ENCODE results near the gene SLC24A1.

SLC24A1 gene

DNA sequence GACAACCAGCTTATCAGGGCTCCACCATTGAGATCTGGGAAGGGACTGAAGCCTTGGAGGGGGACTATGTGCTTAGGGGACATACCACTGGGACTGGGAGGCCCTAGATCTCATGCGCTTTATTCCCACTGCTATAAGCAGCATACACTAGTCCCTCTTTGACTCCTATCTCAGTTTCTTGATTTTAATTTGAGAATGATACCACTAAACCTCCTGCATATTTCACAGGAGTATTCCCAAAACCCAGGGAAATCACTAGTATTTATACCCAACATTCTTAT, 29.2 kb downstream of the SLC24A1 start:
- WGBS: 100% methylated on average over 1 of the region's 1 CpG
- Histone ChIP-seq H2AK5ac (ENCODE audit: low read length, severe bottlenecking) (no peak overlapping the region), H3K4me2 (ENCODE audit: low read length, poor library complexity, severe bottlenecking) (no peak overlapping the region), H3K4me3 (ENCODE audit: insufficient read depth in 1 of 2, low read depth in 1 of 2, low read length in 2 of 2) (no peak overlapping the region), H2BK12ac (ENCODE audit: low read length in 2 of 2) (no peak overlapping the region), H3K9ac (ENCODE audit: low read length) (no peak overlapping the region), H3K9me3 (ENCODE audit: control insufficient read depth, low read length) (no peaks in the 10 kb centered on the region), H2BK5ac (ENCODE audit: low read depth, low read length, poor library complexity, severe bottlenecking) (no peak overlapping the region), H4K91ac (ENCODE audit: low read length) (no peak overlapping the region), H2BK15ac (ENCODE audit: low read depth, poor library complexity, severe bottlenecking) (no peak overlapping the region), H3K79me1 (replicated peaks; ENCODE audit: low read length, poor library complexity, severe bottlenecking) (no peaks in the 10 kb centered on the region), H3K14ac (ENCODE audit: low read length in 2 of 2) (no peak overlapping the region), H3K27me3 (ENCODE audit: control insufficient read depth in 1 of 2, insufficient read depth in 1 of 2, low read length in 2 of 2) (no peaks in the 10 kb centered on the region), H3K4me1 (ENCODE audit: control insufficient read depth, insufficient read depth, low read depth, low read length) (peaks cover 6% of the 10 kb centered on the region), H2AFZ (ENCODE audit: low read depth, low read length) (no peak overlapping the region), H3K18ac (ENCODE audit: low read depth in 1 of 2, low read length in 2 of 2) (no peak overlapping the region), H4K8ac (ENCODE audit: low read length) (no peak overlapping the region), H3K27ac (ENCODE audit: low read length, poor library complexity, severe bottlenecking) (no peak overlapping the region), H3K23ac (ENCODE audit: low read length in 2 of 2) (no peak overlapping the region), H3K4ac (ENCODE audit: low read depth in 1 of 2, low read length in 2 of 2) (no peak overlapping the region), H2BK120ac (ENCODE audit: low read depth, low read length) (no peak overlapping the region), H3K36me3 (ENCODE audit: control insufficient read depth in 1 of 2, insufficient read depth in 2 of 2, low read depth in 1 of 2, low read length in 2 of 2) (peaks cover 14 to 28% of the 10 kb centered on the region in 2 experiments)
- no peak for DNase-seq

DNA sequence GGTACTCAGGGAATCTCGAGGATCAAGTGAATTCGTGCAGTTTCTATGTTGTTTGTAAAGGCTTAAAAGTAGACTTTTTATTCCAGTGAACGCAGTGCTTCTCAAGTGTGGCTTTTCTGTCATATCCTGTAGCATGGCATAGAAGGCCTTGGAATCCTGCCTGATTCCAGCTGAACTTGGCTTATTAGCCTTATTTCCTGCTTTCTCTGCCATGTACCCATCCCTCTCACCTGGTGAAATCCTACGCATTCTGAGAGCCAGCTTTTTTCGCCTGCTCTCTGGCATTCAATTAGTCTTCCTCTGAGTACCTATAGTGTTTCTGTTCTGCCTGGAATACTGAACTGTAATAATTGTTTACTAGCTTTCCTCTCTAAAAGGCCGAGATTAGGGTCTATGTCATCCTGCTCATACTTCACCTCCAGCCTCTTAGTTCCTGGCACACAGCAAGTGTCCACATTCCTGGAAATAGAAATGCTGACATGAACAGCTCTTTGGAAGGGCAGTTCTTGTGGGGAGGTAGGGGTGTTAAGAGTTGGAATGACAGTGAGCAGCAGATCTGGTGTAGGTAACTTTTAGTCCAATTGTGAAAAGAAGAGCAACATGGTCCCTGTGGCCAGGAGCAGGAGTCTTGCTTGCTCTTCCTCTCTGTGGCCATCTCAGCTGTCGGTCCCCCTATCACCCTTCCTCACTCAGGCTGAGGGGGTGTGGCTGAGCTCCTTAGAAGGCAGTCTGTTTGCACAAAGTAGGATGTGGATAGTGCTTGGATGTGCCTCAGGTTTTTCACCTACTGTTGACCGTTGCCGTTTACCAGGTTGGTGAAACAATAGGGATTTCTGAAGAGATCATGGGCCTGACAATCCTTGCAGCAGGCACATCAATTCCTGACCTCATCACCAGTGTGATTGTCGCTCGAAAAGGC, 30.4 kb downstream of the SLC24A1 start:
- no peak overlapping the region for H3K4me2 ChIP-seq (ENCODE audit: low read length, poor library complexity, severe bottlenecking)
- H3K23ac ChIP-seq (ENCODE audit: low read length in 2 of 2): no peak overlapping the region
- H2BK12ac ChIP-seq (ENCODE audit: low read length in 2 of 2): no peak overlapping the region
- no peak overlapping the region for H2BK120ac ChIP-seq (ENCODE audit: low read depth, low read length)
- no peak overlapping the region for H3K9ac ChIP-seq (ENCODE audit: low read length)
- no peak overlapping the region for H3K14ac ChIP-seq (ENCODE audit: low read length in 2 of 2)
- no peak overlapping the region for H3K4ac ChIP-seq (ENCODE audit: low read depth in 1 of 2, low read length in 2 of 2)
- H3K36me3 ChIP-seq (ENCODE audit: control insufficient read depth in 1 of 2, insufficient read depth in 2 of 2, low read depth in 1 of 2, low read length in 2 of 2): peaks cover 15 to 29% of the 10 kb centered on the region in 2 experiments
- H4K8ac ChIP-seq (ENCODE audit: low read length): no peak overlapping the region
- H2BK5ac ChIP-seq (ENCODE audit: low read depth, low read length, poor library complexity, severe bottlenecking): no peak overlapping the region
- H3K4me3 ChIP-seq (ENCODE audit: insufficient read depth in 1 of 2, low read depth in 1 of 2, low read length in 2 of 2): no peak overlapping the region
- H2BK15ac ChIP-seq (ENCODE audit: low read depth, poor library complexity, severe bottlenecking): no peak overlapping the region
- DNase-seq: no peak
- H2AFZ ChIP-seq (ENCODE audit: low read depth, low read length): no peak overlapping the region
- WGBS: 87% methylated on average over 8 of the region's 11 CpGs
- H3K9me3 ChIP-seq (ENCODE audit: control insufficient read depth, low read length): no peaks in the 10 kb centered on the region
- no peak overlapping the region for H3K27ac ChIP-seq (ENCODE audit: low read length, poor library complexity, severe bottlenecking)
- H3K18ac ChIP-seq (ENCODE audit: low read depth in 1 of 2, low read length in 2 of 2): no peak overlapping the region
- H3K4me1 ChIP-seq (ENCODE audit: control insufficient read depth, insufficient read depth, low read depth, low read length): peaks cover 4% of the 10 kb centered on the region
- no peak overlapping the region for H2AK5ac ChIP-seq (ENCODE audit: low read length, severe bottlenecking)
- H3K79me1 ChIP-seq (replicated peaks; ENCODE audit: low read length, poor library complexity, severe bottlenecking): no peaks in the 10 kb centered on the region
- H3K27me3 ChIP-seq (ENCODE audit: control insufficient read depth in 1 of 2, insufficient read depth in 1 of 2, low read length in 2 of 2): no peaks in the 10 kb centered on the region
- no peak overlapping the region for H4K91ac ChIP-seq (ENCODE audit: low read length)

DNA sequence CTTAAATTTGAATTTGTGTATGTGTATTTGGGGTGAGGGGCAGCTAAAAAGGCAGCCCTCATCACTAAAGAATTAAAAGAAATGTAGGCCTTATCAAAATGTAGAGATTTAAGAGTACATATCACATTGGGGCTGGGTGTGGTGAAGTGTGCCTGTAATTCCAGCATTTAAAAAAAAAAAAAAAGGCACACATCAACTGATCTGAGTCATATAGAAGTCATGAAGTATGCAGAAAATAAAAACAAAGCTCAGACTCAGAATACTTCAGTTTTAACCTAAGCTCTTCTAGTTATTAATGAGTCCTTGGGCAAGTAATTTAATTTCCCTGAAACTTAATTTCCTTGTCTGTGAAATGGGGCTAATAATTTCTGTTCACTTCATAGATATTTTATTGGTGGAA, 31.6 kb downstream of the SLC24A1 start:
- Histone ChIP-seq H3K4ac (ENCODE audit: low read depth in 1 of 2, low read length in 2 of 2) (no peak overlapping the region), H2BK12ac (ENCODE audit: low read length in 2 of 2) (no peak overlapping the region), H2AFZ (ENCODE audit: low read depth, low read length) (no peak overlapping the region), H3K23ac (ENCODE audit: low read length in 2 of 2) (no peak overlapping the region), H3K27me3 (ENCODE audit: control insufficient read depth in 1 of 2, insufficient read depth in 1 of 2, low read length in 2 of 2) (no peaks in the 10 kb centered on the region), H3K4me1 (ENCODE audit: control insufficient read depth, insufficient read depth, low read depth, low read length) (peaks cover 4% of the 10 kb centered on the region), H3K4me2 (ENCODE audit: low read length, poor library complexity, severe bottlenecking) (no peak overlapping the region), H3K9ac (ENCODE audit: low read length) (peak overlapping the region; percentile 37), H3K9me3 (ENCODE audit: control insufficient read depth, low read length) (no peaks in the 10 kb centered on the region), H2BK15ac (ENCODE audit: low read depth, poor library complexity, severe bottlenecking) (no peak overlapping the region), H2BK5ac (ENCODE audit: low read depth, low read length, poor library complexity, severe bottlenecking) (no peak overlapping the region), H3K4me3 (ENCODE audit: insufficient read depth in 1 of 2, low read depth in 1 of 2, low read length in 2 of 2) (no peak overlapping the region), H3K27ac (ENCODE audit: low read length, poor library complexity, severe bottlenecking) (no peak overlapping the region), H2AK5ac (ENCODE audit: low read length, severe bottlenecking) (no peak overlapping the region), H4K8ac (ENCODE audit: low read length) (no peak overlapping the region), H3K36me3 (ENCODE audit: control insufficient read depth in 1 of 2, insufficient read depth in 2 of 2, low read depth in 1 of 2, low read length in 2 of 2) (peaks cover 17 to 33% of the 10 kb centered on the region in 2 experiments), H3K18ac (ENCODE audit: low read depth in 1 of 2, low read length in 2 of 2) (no peak overlapping the region), H3K79me1 (replicated peaks; ENCODE audit: low read length, poor library complexity, severe bottlenecking) (no peaks in the 10 kb centered on the region), H4K91ac (ENCODE audit: low read length) (no peak overlapping the region), H3K14ac (ENCODE audit: low read length in 2 of 2) (no peak overlapping the region), H2BK120ac (ENCODE audit: low read depth, low read length) (no peak overlapping the region)
- DNase-seq: peak; percentile 42

DNA sequence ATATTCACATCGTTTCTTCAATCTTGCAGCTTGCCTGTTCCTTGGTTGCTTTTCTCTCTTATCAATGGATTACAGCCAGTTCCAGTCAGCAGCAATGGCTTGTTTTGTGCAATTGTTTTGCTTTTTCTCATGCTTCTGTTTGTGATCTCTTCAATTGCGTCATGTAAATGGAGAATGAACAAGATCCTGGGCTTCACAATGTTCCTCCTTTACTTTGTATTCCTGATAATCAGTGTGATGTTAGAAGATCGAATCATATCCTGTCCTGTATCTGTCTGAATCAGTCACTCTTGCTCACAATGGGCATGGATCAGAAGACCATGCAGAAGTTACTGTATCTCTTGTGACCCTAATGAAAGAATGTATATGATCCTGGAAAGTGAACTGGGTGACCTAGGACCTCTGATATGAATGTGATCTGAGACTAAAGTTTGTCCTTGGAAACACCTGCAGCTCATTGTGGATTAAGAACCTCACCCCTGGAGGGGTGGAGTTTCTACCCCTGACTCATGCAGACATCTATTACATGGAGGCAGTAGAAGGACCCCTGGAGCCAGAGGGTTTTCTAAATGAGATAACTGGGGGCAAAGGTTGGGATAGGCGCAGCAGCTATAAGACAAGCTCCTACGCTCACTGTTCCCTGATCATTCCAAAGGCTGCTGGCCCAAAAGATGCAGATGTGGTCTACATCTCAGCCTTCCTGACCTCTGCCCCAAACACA, 32.2 kb downstream of the SLC24A1 start:
- H3K36me3 ChIP-seq (ENCODE audit: control insufficient read depth in 1 of 2, insufficient read depth in 2 of 2, low read depth in 1 of 2, low read length in 2 of 2): peaks cover 17 to 34% of the 10 kb centered on the region in 2 experiments
- no peak overlapping the region for H3K4me2 ChIP-seq (ENCODE audit: low read length, poor library complexity, severe bottlenecking)
- H3K18ac ChIP-seq (ENCODE audit: low read depth in 1 of 2, low read length in 2 of 2): no peak overlapping the region
- H2AFZ ChIP-seq (ENCODE audit: low read depth, low read length): no peak overlapping the region
- no peak overlapping the region for H3K23ac ChIP-seq (ENCODE audit: low read length in 2 of 2)
- no peak overlapping the region for H2BK12ac ChIP-seq (ENCODE audit: low read length in 2 of 2)
- H3K9me3 ChIP-seq (ENCODE audit: control insufficient read depth, low read length): no peaks in the 10 kb centered on the region
- H4K8ac ChIP-seq (ENCODE audit: low read length): no peak overlapping the region
- H3K4me3 ChIP-seq (ENCODE audit: insufficient read depth in 1 of 2, low read depth in 1 of 2, low read length in 2 of 2): no peak overlapping the region
- no peak overlapping the region for H2BK5ac ChIP-seq (ENCODE audit: low read depth, low read length, poor library complexity, severe bottlenecking)
- H2AK5ac ChIP-seq (ENCODE audit: low read length, severe bottlenecking): no peak overlapping the region
- H3K4me1 ChIP-seq (ENCODE audit: control insufficient read depth, insufficient read depth, low read depth, low read length): peaks cover 4% of the 10 kb centered on the region
- no peak overlapping the region for H2BK120ac ChIP-seq (ENCODE audit: low read depth, low read length)
- H4K91ac ChIP-seq (ENCODE audit: low read length): no peak overlapping the region
- H3K4ac ChIP-seq (ENCODE audit: low read depth in 1 of 2, low read length in 2 of 2): no peak overlapping the region
- no peaks in the 10 kb centered on the region for H3K79me1 ChIP-seq (replicated peaks; ENCODE audit: low read length, poor library complexity, severe bottlenecking)
- H3K27ac ChIP-seq (ENCODE audit: low read length, poor library complexity, severe bottlenecking): no peak overlapping the region
- H3K27me3 ChIP-seq (ENCODE audit: control insufficient read depth in 1 of 2, insufficient read depth in 1 of 2, low read length in 2 of 2): no peaks in the 10 kb centered on the region
- no peak overlapping the region for H3K14ac ChIP-seq (ENCODE audit: low read length in 2 of 2)
- DNase-seq: peak; percentile 41
- H3K9ac ChIP-seq (ENCODE audit: low read length): peak overlapping the region; percentile 37
- no peak overlapping the region for H2BK15ac ChIP-seq (ENCODE audit: low read depth, poor library complexity, severe bottlenecking)
- WGBS: 84% methylated on average over 4 of the region's 5 CpGs
